ENCODE measurements around the gene TMEM181. TPM values are rescaled to one million over a fixed set of nuclear protein-coding genes. Genes with fewer than 3 reads are reported as not detected.
"Not testable (repeated sequence)": the region's sequence is repeated elsewhere in the genome, so short reads cannot be mapped to it uniquely, and the experiment has no call there.

The TMEM181 gene
- total RNA-seq, 2 donors from 2014 or later: 17.6 to 20.4 TPM

DNA sequence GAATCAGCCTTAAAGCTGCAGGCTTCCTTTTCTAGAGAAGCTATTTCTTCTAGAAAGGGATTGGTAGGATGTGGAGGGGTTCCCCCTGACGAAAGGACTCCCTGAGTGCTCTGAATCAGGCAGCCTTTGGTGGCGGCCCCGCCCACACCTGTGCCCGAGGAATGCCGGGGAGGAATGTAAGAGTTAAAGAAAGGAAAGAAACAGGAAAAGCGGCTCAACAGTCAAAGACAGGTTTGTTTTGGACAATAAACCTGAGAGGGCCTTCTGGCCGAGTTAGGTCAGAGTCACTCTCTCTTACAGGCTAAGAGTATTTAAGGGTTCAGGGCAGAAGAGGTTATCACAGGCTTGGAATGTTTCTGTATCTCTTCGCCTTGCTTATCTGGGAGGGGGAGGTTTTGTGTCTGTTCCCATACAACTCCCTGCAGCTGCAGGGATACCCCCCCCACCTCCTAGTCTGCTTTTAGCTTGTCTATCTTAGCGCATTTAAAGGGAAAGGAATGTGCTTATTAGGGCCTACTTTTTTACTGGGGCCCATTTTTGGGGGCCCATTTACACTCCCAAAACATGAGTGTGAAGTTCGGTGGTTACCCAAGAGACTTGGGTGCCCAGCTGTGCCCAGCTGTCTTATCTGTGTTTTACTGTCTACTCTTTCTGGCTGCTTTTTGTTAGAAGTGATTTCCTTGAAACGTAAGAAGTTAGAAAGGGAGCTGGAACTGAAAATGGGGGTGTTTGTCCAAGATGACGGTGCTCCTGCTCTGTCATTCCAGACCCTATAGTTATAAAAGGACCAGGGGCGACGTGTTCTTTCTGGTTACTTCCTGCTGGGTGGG is 51.9 kb downstream of the TMEM181 start:
- Mint-ChIP-seq H3K36me3 (ENCODE audit: low read depth) (peaks cover 4% of the 10 kb centered on the region), H3K27me3 (no peaks in the 10 kb centered on the region), H3K4me1 (peaks cover 4% of the 10 kb centered on the region), H3K27ac (peak overlapping the region; percentile 79), H3K4me3 (no peak overlapping the region)
- DNase-seq: no peak
- H3K9me3 ChIP-seq (ENCODE audit: control insufficient read depth, low read length, poor library complexity, severe bottlenecking): no peaks in the 10 kb centered on the region
- ATAC-seq: no peak

DNA sequence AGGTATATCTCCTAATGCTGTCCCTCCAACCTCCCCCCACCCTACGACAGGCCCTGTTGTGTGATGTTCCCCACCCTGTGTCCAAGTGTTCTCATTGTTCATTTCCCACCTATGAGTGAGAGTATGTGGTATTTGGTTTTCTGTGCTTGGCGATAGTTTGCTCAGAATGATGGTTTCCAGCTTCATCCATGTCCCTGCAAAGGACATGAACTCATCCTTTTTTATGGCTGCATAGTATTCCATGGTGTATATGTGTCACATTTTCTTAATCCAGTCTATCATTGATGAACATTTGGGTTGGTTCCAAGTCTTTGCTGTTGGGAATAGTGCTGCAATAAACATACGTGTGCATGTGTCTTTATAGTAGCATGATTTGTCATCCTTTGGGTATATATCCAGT is 54.7 kb downstream of the TMEM181 start:
- H3K4me3 Mint-ChIP-seq; H3K27ac Mint-ChIP-seq; DNase-seq; ATAC-seq; H3K27me3 Mint-ChIP-seq; H3K9me3 ChIP-seq (ENCODE audit: control insufficient read depth, low read length, poor library complexity, severe bottlenecking): not testable (repeated sequence)
- Mint-ChIP-seq H3K36me3 (ENCODE audit: low read depth) (peaks cover 13% of the 10 kb centered on the region), H3K4me1 (peaks cover 25% of the 10 kb centered on the region)

- not testable (repeated sequence) for H3K4me3 Mint-ChIP-seq; H3K27me3 Mint-ChIP-seq; H3K9me3 ChIP-seq (ENCODE audit: control insufficient read depth, low read length, poor library complexity, severe bottlenecking); DNase-seq; ATAC-seq
- Mint-ChIP-seq H3K4me1 (peaks cover 23% of the 10 kb centered on the region), H3K27ac (peak overlapping the region; percentile 88), H3K36me3 (ENCODE audit: low read depth) (peaks cover 14% of the 10 kb centered on the region)
Measured at GRCh38 chr6:158618289-158618688, 58.4 kb downstream of the TMEM181 start.

DNA sequence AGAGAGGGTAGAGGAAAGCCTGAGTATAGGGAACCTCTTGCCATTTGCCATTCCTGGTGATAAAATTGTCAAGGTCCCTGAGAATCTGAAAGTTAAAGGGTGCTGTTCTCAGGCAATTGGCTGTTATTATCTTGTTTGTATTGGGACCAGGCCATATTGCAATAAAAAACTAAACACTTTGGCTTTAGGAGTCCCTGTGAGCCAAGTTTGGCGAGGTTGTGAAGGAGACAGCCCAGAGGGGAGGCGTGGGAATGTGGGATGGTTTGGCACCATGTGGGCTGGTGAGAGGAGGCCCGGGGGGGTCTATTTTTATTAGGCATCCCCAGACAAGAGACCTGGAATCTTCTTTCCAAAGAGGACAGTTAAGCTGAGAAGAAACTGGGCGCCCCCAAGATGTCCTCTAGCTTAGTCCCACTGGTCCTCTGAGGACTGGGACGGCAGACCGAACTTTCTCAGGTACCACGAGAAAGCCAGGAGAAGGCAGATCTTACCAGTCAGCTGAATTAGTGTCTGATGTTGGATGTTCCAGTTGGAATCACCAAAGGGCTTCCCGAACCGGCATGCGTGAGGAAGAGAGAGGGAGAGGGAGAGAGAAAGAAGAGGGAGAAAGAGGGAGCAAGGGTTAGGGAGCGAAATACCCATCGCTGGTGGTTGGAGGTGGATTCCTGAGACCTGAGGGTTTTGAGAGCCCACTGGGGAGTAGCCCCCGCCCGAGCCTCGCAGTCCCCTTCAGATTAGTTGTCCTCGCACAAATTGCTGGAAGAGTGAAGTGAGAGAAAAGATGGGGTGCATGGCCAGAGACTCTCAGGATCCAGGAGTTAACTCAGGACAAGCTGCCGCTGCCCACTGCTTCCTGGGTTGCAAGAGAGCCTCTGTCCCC is 60.3 kb downstream of the TMEM181 start:
- ATAC-seq (no peak), DNase-seq (no peak)
- Mint-ChIP-seq H3K36me3 (ENCODE audit: low read depth) (peaks cover 15% of the 10 kb centered on the region), H3K27me3 (no peaks in the 10 kb centered on the region), H3K27ac (peak overlapping the region; percentile 88), H3K4me1 (peaks cover 23% of the 10 kb centered on the region), H3K4me3 (no peak overlapping the region)
- no peaks in the 10 kb centered on the region for H3K9me3 ChIP-seq (ENCODE audit: control insufficient read depth, low read length, poor library complexity, severe bottlenecking)

DNA sequence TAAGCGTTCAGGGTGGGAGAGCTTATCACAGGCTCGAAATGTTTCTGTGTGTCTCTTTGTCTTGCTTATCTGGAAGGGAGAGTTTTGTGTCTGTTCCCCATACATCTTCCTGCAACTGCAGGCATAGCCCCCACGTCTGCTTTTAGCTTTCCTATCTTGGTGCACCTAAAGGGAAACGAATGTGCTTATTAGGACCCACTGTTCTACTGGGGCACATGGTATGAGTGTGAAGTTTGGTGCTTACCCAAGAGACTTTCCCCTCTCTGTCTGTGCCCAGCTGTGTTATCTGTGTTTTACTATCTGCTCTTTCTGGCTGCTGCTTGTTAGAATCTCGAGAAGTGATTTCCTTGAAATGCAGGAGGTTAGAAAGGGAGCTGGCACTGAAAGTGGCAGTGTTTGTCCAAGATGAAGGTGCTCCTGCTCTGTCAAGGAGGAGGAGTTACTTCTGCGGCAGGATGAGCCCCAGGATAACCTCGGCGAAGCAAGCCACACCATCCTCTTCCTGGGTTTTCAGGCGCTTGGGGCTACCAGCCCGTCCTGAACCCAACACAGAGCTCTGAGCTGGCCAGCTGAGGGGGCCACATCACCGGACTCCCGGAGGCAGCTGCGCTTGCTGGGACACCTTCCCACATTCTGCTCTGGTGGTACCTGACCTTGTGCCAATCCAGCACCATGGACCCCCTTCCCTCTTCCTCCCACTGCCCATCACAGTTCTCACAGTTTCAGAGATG is 61.2 kb downstream of the TMEM181 start:
- no peak overlapping the region for H3K4me3 Mint-ChIP-seq

GRCh38 chr6:158621694-158622544 is 62.0 kb downstream of the TMEM181 start:
- no peaks in the 10 kb centered on the region for H3K9me3 ChIP-seq (ENCODE audit: control insufficient read depth, low read length, poor library complexity, severe bottlenecking)
- no peak for DNase-seq
- no peak for ATAC-seq
- Mint-ChIP-seq H3K27ac (peak overlapping the region; percentile 43), H3K4me1 (peaks cover 26% of the 10 kb centered on the region), H3K4me3 (no peak overlapping the region), H3K27me3 (no peaks in the 10 kb centered on the region), H3K36me3 (ENCODE audit: low read depth) (peaks cover 20% of the 10 kb centered on the region)

More for the DNA sequence above, 61.2 kb downstream of the TMEM181 start:
- no peaks in the 10 kb centered on the region for H3K9me3 ChIP-seq (ENCODE audit: control insufficient read depth, low read length, poor library complexity, severe bottlenecking)
- peaks cover 18% of the 10 kb centered on the region for H3K36me3 Mint-ChIP-seq (ENCODE audit: low read depth)
- ATAC-seq: no peak
- H3K4me1 Mint-ChIP-seq: peaks cover 23% of the 10 kb centered on the region
- H3K27me3 Mint-ChIP-seq: no peaks in the 10 kb centered on the region
- no peak overlapping the region for H3K27ac Mint-ChIP-seq
- no peak for DNase-seq

DNA sequence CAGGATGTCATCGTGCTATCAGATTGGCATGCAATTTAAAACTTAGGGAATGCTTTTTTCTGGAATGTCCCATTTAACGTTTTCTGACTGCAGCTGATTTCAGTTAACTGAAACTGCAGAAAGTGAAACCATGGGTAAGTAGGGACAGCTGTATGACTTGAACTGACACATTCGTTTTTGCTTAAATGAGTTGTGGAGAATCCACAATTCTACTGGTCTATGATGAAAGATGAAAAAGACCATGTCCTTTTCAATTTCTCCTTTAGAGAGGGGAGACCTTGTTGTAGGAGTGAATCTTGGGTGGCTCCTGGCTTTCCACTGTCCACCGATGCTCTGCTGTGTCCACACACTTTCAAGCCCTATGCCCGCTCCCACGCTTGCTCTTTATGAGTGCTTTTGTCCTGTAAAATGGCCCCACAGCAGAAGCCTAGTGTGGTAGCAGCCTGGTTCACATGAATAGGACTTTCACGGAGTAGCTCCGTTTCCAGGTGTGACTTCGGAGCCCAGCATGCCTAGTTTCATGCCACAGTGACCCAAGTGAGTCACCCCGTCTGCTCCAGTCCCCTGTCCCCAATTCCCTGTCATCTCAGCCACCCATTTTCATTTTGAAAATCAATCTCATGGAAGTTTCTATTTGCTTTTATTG is 62.8 kb downstream of the TMEM181 start:
- H3K4me1 Mint-ChIP-seq: peaks cover 28% of the 10 kb centered on the region
- no peaks in the 10 kb centered on the region for H3K9me3 ChIP-seq (ENCODE audit: control insufficient read depth, low read length, poor library complexity, severe bottlenecking)
- ATAC-seq: no peak
- H3K4me3 Mint-ChIP-seq: no peak overlapping the region
- H3K27ac Mint-ChIP-seq: peak overlapping the region; percentile 43
- peaks cover 18% of the 10 kb centered on the region for H3K36me3 Mint-ChIP-seq (ENCODE audit: low read depth)
- no peak for DNase-seq
- no peaks in the 10 kb centered on the region for H3K27me3 Mint-ChIP-seq

DNA sequence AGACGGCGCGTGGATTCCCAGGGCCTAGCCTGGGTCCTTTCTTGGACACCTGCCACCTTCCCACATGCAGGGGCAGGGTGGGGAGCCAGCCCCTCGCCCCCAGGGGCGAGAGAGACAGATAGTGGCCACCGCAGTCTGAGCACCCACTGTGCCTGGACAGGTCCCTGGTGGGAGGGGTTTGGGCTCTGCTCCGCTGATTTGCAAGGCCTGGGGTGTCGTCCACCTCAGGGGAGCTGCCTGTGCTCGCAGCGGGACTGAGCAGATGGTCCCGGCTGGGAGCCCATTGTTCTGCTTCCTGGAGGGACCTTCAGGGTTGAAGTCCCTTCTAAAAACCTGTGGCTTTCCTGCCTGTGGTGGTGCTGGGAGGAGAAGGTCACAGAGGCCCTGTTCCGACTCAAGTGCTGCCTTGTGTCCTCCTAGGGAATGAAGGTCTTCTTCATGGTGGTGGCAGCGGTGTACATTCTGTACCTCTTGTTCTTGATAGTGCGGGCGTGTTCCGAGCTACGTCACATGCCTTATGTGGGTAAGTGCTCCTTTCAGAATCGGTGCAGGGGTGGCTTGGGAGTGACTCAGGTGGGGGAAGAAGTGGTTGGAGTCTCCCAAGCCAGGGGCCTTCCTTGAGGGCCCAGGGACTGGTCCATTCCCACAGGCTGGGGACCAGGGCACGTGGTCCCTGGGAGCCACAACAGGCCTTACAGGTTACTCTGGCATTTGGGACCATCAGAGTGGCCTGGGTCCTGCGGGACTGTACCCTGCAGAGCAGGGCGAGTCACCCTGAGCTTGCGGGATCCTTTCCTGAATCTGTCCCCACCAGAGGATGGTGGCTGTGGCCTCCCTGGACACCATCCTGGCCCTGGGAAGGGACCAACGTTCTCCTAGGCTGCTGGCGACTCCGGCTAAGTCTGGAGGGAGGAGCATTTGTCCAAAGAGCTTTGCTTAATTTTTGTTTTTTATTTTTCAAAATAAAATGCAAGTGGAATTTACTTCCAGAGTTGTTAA is 65.1 kb downstream of the TMEM181 start:
- DNase-seq: no peak
- Mint-ChIP-seq H3K27me3 (no peaks in the 10 kb centered on the region), H3K27ac (peak overlapping the region; percentile 19), H3K36me3 (ENCODE audit: low read depth) (peaks cover 15% of the 10 kb centered on the region), H3K4me3 (no peak overlapping the region), H3K4me1 (peaks cover 19% of the 10 kb centered on the region)
- ATAC-seq: no peak
- no peaks in the 10 kb centered on the region for H3K9me3 ChIP-seq (ENCODE audit: control insufficient read depth, low read length, poor library complexity, severe bottlenecking)

- ATAC-seq (no peak), DNase-seq (no peak)
- Mint-ChIP-seq H3K4me1 (peaks cover 19% of the 10 kb centered on the region), H3K27me3 (no peaks in the 10 kb centered on the region), H3K4me3 (no peak overlapping the region), H3K36me3 (ENCODE audit: low read depth) (peaks cover 15% of the 10 kb centered on the region), H3K27ac (peak overlapping the region; percentile 19)
- H3K9me3 ChIP-seq (ENCODE audit: control insufficient read depth, low read length, poor library complexity, severe bottlenecking): no peaks in the 10 kb centered on the region
Measured at GRCh38 chr6:158625881-158626305, 66.0 kb downstream of the TMEM181 start.

DNA sequence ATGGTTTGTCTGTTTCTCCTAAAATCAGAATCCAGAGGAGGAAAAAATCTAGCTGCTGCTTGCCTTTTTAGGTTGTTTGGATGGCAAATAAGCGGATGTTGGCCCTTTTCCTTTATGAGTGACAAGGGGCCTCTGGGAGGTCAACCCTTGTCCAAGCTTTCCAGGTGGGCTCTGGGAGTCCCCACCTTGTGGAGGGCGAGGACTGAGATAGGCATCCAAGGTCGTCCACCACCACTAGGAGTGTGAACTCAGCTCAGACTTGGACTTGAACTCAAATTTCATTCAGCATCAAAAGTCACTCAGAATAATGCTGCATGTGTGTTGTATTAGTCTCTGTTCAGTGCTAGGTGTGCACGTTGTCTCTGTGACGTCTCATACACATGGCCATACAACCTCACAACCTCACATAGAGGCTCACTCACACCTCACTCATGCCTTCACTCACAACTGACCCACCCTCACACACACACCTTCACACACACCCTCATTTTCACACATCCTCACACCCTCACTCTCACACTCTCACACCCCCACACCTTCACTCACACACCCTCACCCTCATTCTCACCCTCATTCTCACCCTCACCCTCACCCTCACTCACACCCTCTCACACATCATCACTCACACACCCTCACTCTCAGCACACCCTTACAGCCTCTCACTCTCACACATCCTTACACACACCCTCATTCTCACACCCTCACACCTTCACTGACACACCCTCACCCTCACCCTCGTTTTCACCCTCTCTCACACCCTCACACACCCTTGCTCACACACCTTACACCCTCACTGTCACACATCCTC is 66.7 kb downstream of the TMEM181 start:
- peaks cover 17% of the 10 kb centered on the region for H3K36me3 Mint-ChIP-seq (ENCODE audit: low read depth)
- ATAC-seq (no peak), DNase-seq (no peak)
- peaks cover 25% of the 10 kb centered on the region for H3K4me1 Mint-ChIP-seq
- no peak overlapping the region for H3K4me3 Mint-ChIP-seq
- H3K27me3 Mint-ChIP-seq: no peaks in the 10 kb centered on the region
- peak overlapping the region; percentile 82 for H3K27ac Mint-ChIP-seq
- no peaks in the 10 kb centered on the region for H3K9me3 ChIP-seq (ENCODE audit: control insufficient read depth, low read length, poor library complexity, severe bottlenecking)

Data from T-helper 17 cell (primary cell).